GM12872 (cell line): Measurements from ENCODE around the gene USP24.

Experiments used
- CTCF ChIP-seq: IDR thresholded peaks from 3 replicates; pipeline ENCODE4 v1.5.1; 2011; ENCODE audit warnings: low read depth, mild to moderate bottlenecking, low read length, moderate library complexity; ENCODE audit not compliant: insufficient read depth

USP24 gene

GRCh38 chr1:55153031-55153430, 62.1 kb downstream of the USP24 start:
- TF ChIP-seq CTCF: no peak

GRCh38 chr1:55150880-55151588, 64.1 kb downstream of the USP24 start:
- TF ChIP-seq CTCF: no peak

GRCh38 chr1:55148676-55149075, 66.5 kb downstream of the USP24 start:
- no peak for TF ChIP-seq CTCF

GRCh38 chr1:55147524-55147923, 67.6 kb downstream of the USP24 start:
- TF ChIP-seq CTCF: no peak

GRCh38 chr1:55146781-55147180, 68.4 kb downstream of the USP24 start:
- no peak for TF ChIP-seq CTCF

- no peak for TF ChIP-seq CTCF
These were observed 70.3 kb downstream of the USP24 start for GRCh38 chr1:55144886-55145285.

GRCh38 chr1:55143684-55144083, 71.5 kb downstream of the USP24 start:
- TF ChIP-seq CTCF: peak; percentile 43; the same call in 2 of the 3 replicates
